Thoracic aorta (tissue), 2 donors: ENCODE measurements around the gene FOXA1. TPM values are rescaled to one million over a fixed set of nuclear protein-coding genes. Genes with fewer than 3 reads are reported as not detected.

Experiments
- ATAC-seq: fragments of 150-250 bp; one replicate; pipeline ENCODE4 v1.8.0; 2017; ENCODE audit warnings: low read depth; ENCODE audit not compliant: insufficient number of reproducible peaks, low FRiP score
- DNase-seq: peaks from one replicate; pipeline ENCODE4 v3.0.0-alpha.2; 2020; ENCODE audit warnings: low spot score
- H3K27ac ChIP-seq, 2 donors: fragments of 200-600 bp; sonication (generic); 1 replicate in 1 of 2; 2 replicates in 1 of 2; pipeline ENCODE4 v1.5.1; 2016; ENCODE audit warnings: mild to moderate bottlenecking in 2 of 2, moderate library complexity in 2 of 2
- H3K27me3 ChIP-seq: fragments of 200-600 bp; sonication (generic); replicated peaks from 2 replicates; pipeline ENCODE4 v1.6.0; 2016; ENCODE audit warnings: mild to moderate bottlenecking; ENCODE audit not compliant: insufficient read depth
- H3K36me3 ChIP-seq: fragments of 200-600 bp; sonication (generic); one replicate; pipeline ENCODE4 v1.5.1; 2016
- H3K4me1 ChIP-seq, 2 donors: fragments of 200-600 bp; sonication (generic); 1 replicate in 1 of 2; 2 replicates in 1 of 2; pipeline versions ENCODE4 v1.5.1 to v1.6.0; 2016; ENCODE audit warnings: low read depth in 2 of 2, mild to moderate bottlenecking in 1 of 2; ENCODE audit not compliant: control insufficient read depth in 1 of 2
- H3K4me3 ChIP-seq: fragments of 200-600 bp; sonication (generic); 2 replicates; pipeline ENCODE4 v1.5.1; 2016; ENCODE audit warnings: mild to moderate bottlenecking
- H3K9me3 ChIP-seq: fragments of 200-600 bp; sonication (generic); 2 replicates; pipeline ENCODE4 v1.5.1; 2016
- CTCF ChIP-seq: fragments of 200-600 bp; sonication (generic); IDR thresholded peaks from one replicate; pipeline ENCODE4 v1.5.1; 2019; ENCODE audit warnings: antibody characterized with exemption
- total RNA-seq, 2 donors: library from RNA; depleted of rRNA; stranded (reverse); fragments of >200 nt; gene quantifications; one replicate each; pipeline versions ENCODE4 v1.1.0 to v1.2.3, GENCODE V29; 2016

The FOXA1 gene
- total RNA-seq, 2 donors from 2014 or later: not detected

DNA sequence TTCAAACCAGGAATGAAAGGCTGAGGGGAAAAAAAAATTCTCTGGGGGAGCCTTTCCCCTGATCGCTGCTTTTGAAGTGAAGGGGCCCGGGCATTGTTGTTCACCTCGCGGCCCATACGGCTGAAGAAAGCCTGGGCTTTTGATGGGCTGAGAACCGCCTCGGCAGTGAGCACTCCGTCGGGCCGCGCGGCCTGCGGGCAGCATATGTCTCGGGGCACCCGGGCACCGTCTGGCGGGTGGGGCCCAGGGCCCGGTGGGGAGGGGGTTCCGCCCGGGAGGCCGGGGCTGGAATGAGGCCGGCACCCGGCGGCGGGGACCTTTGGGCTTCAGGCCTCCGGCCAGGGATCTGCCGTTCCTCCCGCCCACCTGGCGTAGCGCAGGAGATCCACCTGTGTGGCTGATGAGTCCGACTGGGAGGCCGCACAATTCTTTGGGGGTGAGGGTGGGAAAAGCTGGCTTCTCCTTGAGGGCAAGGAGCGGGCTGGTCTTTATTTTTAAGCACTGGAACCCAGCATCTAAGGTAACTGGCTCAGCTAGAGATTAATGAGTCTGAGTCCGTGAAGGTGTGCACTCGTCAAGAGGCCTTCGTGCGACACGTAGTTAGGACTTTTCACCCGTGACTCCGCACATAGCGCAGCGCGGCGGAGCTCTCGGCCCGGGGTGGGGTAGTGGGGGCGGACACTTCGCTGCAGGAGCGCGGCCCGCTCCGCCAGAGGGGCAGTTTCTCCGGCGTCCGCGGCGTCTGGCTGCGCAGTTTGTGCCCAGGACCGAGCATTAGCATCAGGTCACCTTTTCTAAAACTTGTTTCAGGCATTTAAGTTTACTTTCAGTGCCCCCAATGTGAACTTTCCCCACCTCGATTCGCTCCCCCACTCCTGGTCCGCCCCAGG lies 10.6 kb downstream of the FOXA1 start:
- Histone ChIP-seq H3K27me3 (peaks cover 55% of the 10 kb centered on the region), H3K9me3 (no peaks in the 10 kb centered on the region), H3K27ac (peak overlapping the region in 1 of 2 donors; percentile 27), H3K4me1 (peaks cover 0 to 16% of the 10 kb centered on the region in 2 donors), H3K4me3 (no peak overlapping the region), H3K36me3 (no peaks in the 10 kb centered on the region)
- no peak for TF ChIP-seq CTCF
- DNase-seq: no peak
- no peak for ATAC-seq

DNA sequence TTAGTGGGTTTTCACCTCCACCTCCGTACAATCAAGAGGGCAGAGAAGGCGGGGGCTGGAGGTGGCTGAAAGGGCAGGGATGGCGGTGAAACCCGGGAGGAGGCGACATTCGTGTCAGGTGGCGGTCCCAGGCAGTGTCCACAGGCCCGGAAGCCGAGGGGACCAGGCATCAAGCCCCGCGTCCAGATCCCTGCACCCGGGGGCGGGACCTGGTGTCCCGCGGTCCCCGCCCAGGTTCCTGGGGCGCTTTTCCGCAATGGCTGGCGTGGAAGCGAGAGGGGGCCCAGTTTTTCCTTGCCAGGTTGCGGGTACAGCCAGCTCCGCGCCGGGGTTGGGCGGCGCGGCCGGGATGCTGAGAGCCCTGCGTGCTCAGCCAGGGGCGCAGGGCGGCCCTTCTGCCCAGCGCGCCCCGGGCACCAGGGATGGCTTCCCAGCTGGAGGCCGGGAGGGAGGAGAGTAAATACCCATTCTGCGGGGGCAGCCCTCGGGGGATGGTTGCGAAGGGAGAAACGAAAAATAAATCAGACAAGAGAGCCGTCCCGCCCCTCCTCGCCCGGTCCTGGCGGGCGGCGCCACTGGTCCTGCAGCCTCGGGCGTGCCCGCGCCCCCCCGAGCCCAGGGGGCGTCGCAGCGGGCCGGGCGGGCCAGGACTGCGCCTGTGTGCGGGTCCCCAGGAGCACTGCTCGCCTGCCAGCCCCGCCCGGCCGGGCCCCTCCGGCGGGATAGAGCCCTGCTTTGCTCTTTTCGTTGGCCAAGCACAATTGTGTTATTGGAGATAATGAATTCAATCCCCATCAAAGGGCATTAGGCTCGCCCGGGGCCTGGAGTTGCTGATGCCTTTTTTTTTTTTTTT lies 11.5 kb downstream of the FOXA1 start:
- peaks cover 47% of the 10 kb centered on the region for H3K27me3 ChIP-seq

DNA sequence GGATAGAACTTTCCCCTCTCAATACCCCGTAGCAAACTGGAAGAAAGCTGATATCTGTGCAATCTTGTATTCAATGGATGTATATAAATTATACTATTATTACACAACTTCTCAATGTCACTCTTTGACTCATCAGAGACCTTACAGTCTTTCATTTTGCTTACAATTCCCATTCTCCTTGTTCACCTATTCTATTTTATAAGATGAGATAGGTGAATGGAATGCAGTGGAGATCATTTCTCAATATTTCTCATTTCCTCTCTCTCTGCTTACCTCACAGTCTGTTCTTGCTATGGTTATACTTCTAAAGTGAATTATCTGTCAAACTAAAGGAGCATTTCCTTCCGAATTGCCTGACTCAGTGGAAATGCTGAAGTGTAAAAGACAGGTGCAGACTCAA lies 14.9 kb downstream of the FOXA1 start:
- no peak for DNase-seq
- TF ChIP-seq CTCF: no peak
- ATAC-seq: no peak

More for the DNA sequence above, 11.5 kb downstream of the FOXA1 start:
- Histone ChIP-seq H3K27ac (no peak overlapping the region), H3K4me3 (no peak overlapping the region), H3K9me3 (no peaks in the 10 kb centered on the region), H3K4me1 (peaks cover 0 to 16% of the 10 kb centered on the region in 2 donors), H3K36me3 (no peaks in the 10 kb centered on the region)
- no peak for TF ChIP-seq CTCF
- no peak for DNase-seq
- ATAC-seq: no peak

GRCh38 chr14:37579274-37579673 lies 15.8 kb downstream of the FOXA1 start:
- ATAC-seq (no peak), DNase-seq (no peak)
- Histone ChIP-seq H3K27ac (no peak overlapping the region), H3K27me3 (peaks cover 17% of the 10 kb centered on the region), H3K4me1 (peaks cover 0 to 10% of the 10 kb centered on the region in 2 donors), H3K36me3 (no peaks in the 10 kb centered on the region), H3K4me3 (no peak overlapping the region), H3K9me3 (no peaks in the 10 kb centered on the region)
- TF ChIP-seq CTCF: no peak

More for the DNA sequence above, 14.9 kb downstream of the FOXA1 start:
- Histone ChIP-seq H3K4me3 (no peak overlapping the region), H3K27me3 (peaks cover 25% of the 10 kb centered on the region), H3K27ac (no peak overlapping the region), H3K36me3 (no peaks in the 10 kb centered on the region), H3K4me1 (peaks cover 0 to 16% of the 10 kb centered on the region in 2 donors), H3K9me3 (no peaks in the 10 kb centered on the region)

GRCh38 chr14:37573356-37573755 lies 21.7 kb downstream of the FOXA1 start:
- Histone ChIP-seq H3K27me3 (no peaks in the 10 kb centered on the region), H3K9me3 (no peaks in the 10 kb centered on the region), H3K36me3 (no peaks in the 10 kb centered on the region), H3K4me1 (peaks cover 3 to 16% of the 10 kb centered on the region in 2 donors), H3K4me3 (no peak overlapping the region), H3K27ac (no peak overlapping the region)
- no peak for ATAC-seq
- DNase-seq: no peak
- TF ChIP-seq CTCF: no peak
